DMS53 treated with DMSO at 0.1 percent for 48 hours (cell line): ENCODE results near the gene CECR2.

ENCODE experiments used
- DNase-seq: peaks from one replicate; lab custom pipeline; 2025; ENCODE audit not compliant: unreplicated experiment; lab: John Stamatoyannopoulos, UW

The CECR2 gene

GRCh38 chr22:17590586-17590985 is 221.3 kb downstream of the CECR2 start:
- DNase-seq: no peak

- DNase-seq: no peak
These were observed 222.9 kb downstream of the CECR2 start for GRCh38 chr22:17592201-17592600.

GRCh38 chr22:17596226-17596625 is 227.0 kb downstream of the CECR2 start:
- no peak for DNase-seq

- DNase-seq: no peak
These were observed 228.0 kb downstream of the CECR2 start for GRCh38 chr22:17597217-17597616.

GRCh38 chr22:17598318-17598717 is 229.1 kb downstream of the CECR2 start:
- DNase-seq: no peak

DNA sequence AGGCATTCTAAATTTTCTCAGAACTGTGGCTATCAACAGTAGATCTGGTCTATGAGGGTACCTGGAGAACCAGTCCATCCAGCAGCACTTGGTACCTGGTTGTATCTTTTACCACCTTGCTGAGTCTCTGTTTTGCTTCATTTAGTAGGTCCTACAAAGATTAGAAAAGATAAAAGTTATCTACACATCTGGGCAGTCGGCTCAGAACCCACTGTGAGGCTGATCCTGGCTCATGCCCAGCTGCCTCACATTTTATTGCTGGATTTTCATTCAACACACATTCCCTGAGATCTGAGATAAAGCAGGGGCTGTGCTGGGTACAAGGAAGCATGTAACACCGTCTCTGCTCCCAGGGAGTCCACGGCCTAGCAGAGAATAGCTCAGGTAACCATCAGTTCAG is 231.8 kb downstream of the CECR2 start:
- no peak for DNase-seq

GRCh38 chr22:17603668-17604067 is 234.4 kb downstream of the CECR2 start:
- no peak for DNase-seq

- no peak for DNase-seq
These were observed 237.2 kb downstream of the CECR2 start for GRCh38 chr22:17606496-17606895.
